Fibroblast of lung (primary cell): ENCODE results near the gene ERICH6.

ENCODE experiments used
- CTCF ChIP-seq, 2 donors: IDR thresholded peaks in 1 of 2; conservative IDR thresholded peaks in 1 of 2; 1 replicate in 1 of 2; 2 replicates in 1 of 2; pipeline ENCODE4 v1.5.1; 2011 to 2012; ENCODE audit warnings: low read length in 2 of 2, control low read depth in 1 of 2, inconsistent platforms in 1 of 2, low read depth in 1 of 2, mild to moderate bottlenecking in 1 of 2
- EZH2 ChIP-seq: IDR thresholded peaks from 2 replicates; pipeline ENCODE4 v1.5.1; 2012; ENCODE audit warnings: low read length, control low read depth, mild to moderate bottlenecking; ENCODE audit errors: missing control alignments

DNA sequence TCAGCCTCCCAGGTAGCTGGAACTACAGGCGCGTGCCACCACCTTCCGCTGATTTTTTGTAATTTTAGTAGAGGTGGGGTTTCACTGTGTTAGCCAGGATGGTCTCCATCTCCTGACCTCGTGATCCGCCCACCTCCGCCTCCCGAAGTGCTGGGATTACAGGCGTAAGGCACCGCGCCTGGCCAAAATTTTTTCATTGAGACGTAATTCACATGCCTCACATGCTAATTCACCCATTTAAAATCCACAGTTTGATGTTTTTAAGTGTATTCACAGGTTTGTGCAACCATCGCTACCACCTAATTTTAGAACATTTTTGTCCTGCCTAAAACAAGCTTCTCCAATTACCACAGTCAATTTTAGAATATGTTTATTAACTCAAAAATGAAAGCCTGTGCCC is 63.5 kb downstream of the ERICH6 start:
- no peak for TF ChIP-seq EZH2
- TF ChIP-seq CTCF (conservative IDR thresholded peaks at IDR 0.05 in 1 of 2, IDR thresholded peaks at IDR 0.05 in 1 of 2; ENCODE audit: low read depth in 1 of 2, low read length in 2 of 2), result no peak
